ENCODE measurements around the gene RNF31. TPM values are rescaled to one million over a fixed set of nuclear protein-coding genes. Genes with fewer than 3 reads are reported as not detected.
A peak's percentile ranks its signal among the peaks of the same experiment; 100 is the strongest.

RNF31 gene
- total and polyA plus RNA-seq, 2 of the 13 experiments (the other 11 are each of a cell fraction or from before 2014, with no cell fraction given) = 48.2 to 86.8 TPM

- Histone ChIP-seq H2AFZ (ENCODE audit: low read length) (no peak overlapping the region), H3K9ac (ENCODE audit: insufficient read depth, low read depth, low read length) (peak overlapping the region; percentile 29; the same call in 1 of the 2 replicates), H3K36me3 (replicated peaks in 1 of 2; ENCODE audit: control insufficient read depth in 1 of 2, insufficient read depth in 2 of 2, low read length in 2 of 2) (peaks cover 6% of the 10 kb centered on the region in 2 experiments; a peak in 2 of 5 replicates), H3K27me3 (ENCODE audit: control insufficient read depth in 1 of 2, insufficient read depth in 2 of 2, low read length in 2 of 2) (no peaks in the 10 kb centered on the region; a peak in 1 of 5 replicates), H3K27ac (ENCODE audit: extremely low read length, insufficient read depth, low read length) (peak overlapping the region; percentile 26), H3K4me1 (ENCODE audit: insufficient read depth, low read length) (peaks cover 45% of the 10 kb centered on the region), H3K4me2 (ENCODE audit: low read depth, low read length) (peak overlapping the region; percentile 35), H3K4me3 (replicated peaks in 1 of 3; ENCODE audit: insufficient read depth in 1 of 3, low read depth in 2 of 3, low read length in 3 of 3) (no peak overlapping the region), H3K9me3 (ENCODE audit: low read length) (no peaks in the 10 kb centered on the region), H4K20me1 (ENCODE audit: insufficient read depth, low read length) (no peaks in the 10 kb centered on the region), H3K79me2 (ENCODE audit: insufficient read depth, low read length) (peaks cover 33% of the 10 kb centered on the region)
- intact Hi-C loops (cut with micrococcal nuclease; ENCODE audit: unreplicated experiment) (no loop called here), in situ Hi-C loops (cut with HindIII; ENCODE audit: extremely low pct_ligation_motif_present, low pct_unique_long_range_greater_than_20kb) (no loop called here)
- DNase-seq (ENCODE audit: low spot score) = no peak
- BruUV-seq (replicated peaks) = no TSS peak
- WGBS (ENCODE audit: low lambda C conversion rate) = 92% methylated on average over 7 of the region's 7 CpGs
- CTCF ChIA-PET (ENCODE audit: low intra/inter-chr PET ratio, low total read pairs) = interaction anchor here (0.6 kb wide), 1 partner anchor 153 kb away, joined by 3 read pairs; no protein-coding TSS in a partner anchor
- POLR2A ChIA-PET = interaction anchor here (1.0 to 4.7 kb wide), 9 partner anchors 8 to 101 kb away, joined by 3 to 44 read pairs (median 5); partner anchors contain the start of genes CHMP4A, DCAF11, DHRS1 and EMC9
- no peak for FAIRE-seq
- no peak for ATAC-seq
- TF ChIP-seq THAP8 (CRISPR knock-in tag; IDR thresholded peaks at IDR 0.05; ENCODE audit: borderline replicate concordance) = no peak
- TF ChIP-seq ZNF430 (CRISPR knock-in tag; IDR thresholded peaks at IDR 0.05) = 0 out of 2 replicates have a peak, but pooled peaks have one; percentile 17
- no peak for TF ChIP-seq SRSF4 (IDR thresholded peaks at IDR 0.05; ENCODE audit: low read depth, low read length, poor library complexity, severe bottlenecking)
- peak; percentile 29; the same call in 1 of the 2 replicates for TF ChIP-seq IKZF5 (CRISPR knock-in tag; IDR thresholded peaks at IDR 0.05)
- TF ChIP-seq ZFP82 (CRISPR knock-in tag; IDR thresholded peaks at IDR 0.05; ENCODE audit: borderline replicate concordance) = no peak
- TF ChIP-seq SMARCC2 (IDR thresholded peaks at IDR 0.05) = no peak
- 0 out of 2 replicates have a peak, but pooled peaks have one; percentile 10 for TF ChIP-seq ESRRA (CRISPR knock-in tag; IDR thresholded peaks at IDR 0.05; ENCODE audit: low read depth)
- TF ChIP-seq IRX3 (CRISPR knock-in tag; IDR thresholded peaks at IDR 0.05; ENCODE audit: borderline replicate concordance, low read depth) = no peak
- TF ChIP-seq FOXJ3 (CRISPR knock-in tag; IDR thresholded peaks at IDR 0.05; ENCODE audit: borderline replicate concordance) = no peak
- 0 out of 2 replicates have a peak, but pooled peaks have one; percentile 31 for TF ChIP-seq KAT7 (CRISPR knock-in tag; IDR thresholded peaks at IDR 0.05; ENCODE audit: borderline replicate concordance)
- TF ChIP-seq ZNF205 (CRISPR knock-in tag; IDR thresholded peaks at IDR 0.05) = no peak
- TF ChIP-seq ZNF768 (CRISPR knock-in tag; IDR thresholded peaks at IDR 0.05) = no peak
- TF ChIP-seq ZNF772 (CRISPR knock-in tag; IDR thresholded peaks at IDR 0.05) = 0 out of 2 replicates have a peak, but pooled peaks have one; percentile 20
- 0 out of 2 replicates have a peak, but pooled peaks have one; percentile 12 for TF ChIP-seq TAF1 (CRISPR knock-in tag; IDR thresholded peaks at IDR 0.05)
- TF ChIP-seq HNF4A (CRISPR knock-in tag; IDR thresholded peaks at IDR 0.05) = peak; percentile 58
- no peak for TF ChIP-seq SKI (IDR thresholded peaks at IDR 0.05; ENCODE audit: partially characterized antibody)
- no peak for TF ChIP-seq THYN1 (CRISPR knock-in tag; IDR thresholded peaks at IDR 0.05; ENCODE audit: borderline replicate concordance, low read depth)
- TF ChIP-seq ZNF547 (CRISPR knock-in tag; IDR thresholded peaks at IDR 0.05) = no peak
- 0 out of 2 replicates have a peak, but pooled peaks have one; percentile 53 for TF ChIP-seq ZNF713 (CRISPR knock-in tag; IDR thresholded peaks at IDR 0.05)
- no peak for TF ChIP-seq PLSCR1 (CRISPR knock-in tag; IDR thresholded peaks at IDR 0.05; ENCODE audit: borderline replicate concordance)
- no peak for TF ChIP-seq TBP (CRISPR knock-in tag; IDR thresholded peaks at IDR 0.05)
Measured at GRCh38 chr14:24198814-24199524, 51.7 kb downstream of the RNF31 start.

Data from HepG2 (cell line).